GM04503 (cell line): Measurements from ENCODE around the gene OBSCN.

Experiments used
- DNase-seq: peaks from one replicate; pipeline ENCODE4 v3.0.0-alpha.2; 2012; ENCODE audit warnings: low read depth

Gene OBSCN

GRCh38 chr1:228309326-228310067 lies 101.7 kb downstream of the OBSCN start:
- no peak for DNase-seq

GRCh38 chr1:228310162-228310792 lies 102.4 kb downstream of the OBSCN start:
- no peak for DNase-seq

- DNase-seq, result no peak
Observed at GRCh38 chr1:228311091-228311490, 103.2 kb downstream of the OBSCN start.

- DNase-seq, result no peak
Observed at GRCh38 chr1:228312136-228312764, 104.4 kb downstream of the OBSCN start.

GRCh38 chr1:228313536-228314277 lies 105.9 kb downstream of the OBSCN start:
- DNase-seq, result no peak

- no peak for DNase-seq
Observed at GRCh38 chr1:228314315-228314657, 106.4 kb downstream of the OBSCN start.

- no peak for DNase-seq
Observed at GRCh38 chr1:228314658-228315483, 107.0 kb downstream of the OBSCN start.

- no peak for DNase-seq
Observed at GRCh38 chr1:228315484-228315944, 107.7 kb downstream of the OBSCN start.

GRCh38 chr1:228315945-228316588 lies 108.2 kb downstream of the OBSCN start:
- no peak for DNase-seq

GRCh38 chr1:228316589-228317387 lies 108.9 kb downstream of the OBSCN start:
- DNase-seq, result no peak

GRCh38 chr1:228317411-228317828 lies 109.6 kb downstream of the OBSCN start:
- no peak for DNase-seq

GRCh38 chr1:228317891-228318810 lies 110.3 kb downstream of the OBSCN start:
- no peak for DNase-seq

- DNase-seq, result no peak
Observed at GRCh38 chr1:228318823-228319241, 111.0 kb downstream of the OBSCN start.

GRCh38 chr1:228319352-228320088 lies 111.7 kb downstream of the OBSCN start:
- DNase-seq, result no peak

GRCh38 chr1:228320394-228320793 lies 112.5 kb downstream of the OBSCN start:
- no peak for DNase-seq

- no peak for DNase-seq
Observed at GRCh38 chr1:228321435-228321834, 113.6 kb downstream of the OBSCN start.

- no peak for DNase-seq
Observed at GRCh38 chr1:228321895-228322294, 114.1 kb downstream of the OBSCN start.

GRCh38 chr1:228323401-228323800 lies 115.6 kb downstream of the OBSCN start:
- no peak for DNase-seq
